ENCODE data around the gene C4A. TPM values are rescaled to one million over a fixed set of nuclear protein-coding genes. Genes with fewer than 3 reads are reported as not detected.

The C4A gene
- polyA plus RNA-seq, 1 donor (not counting 4 experiments of a cell fraction or from before 2014, with no cell fraction given): 1.2 TPM

DNA sequence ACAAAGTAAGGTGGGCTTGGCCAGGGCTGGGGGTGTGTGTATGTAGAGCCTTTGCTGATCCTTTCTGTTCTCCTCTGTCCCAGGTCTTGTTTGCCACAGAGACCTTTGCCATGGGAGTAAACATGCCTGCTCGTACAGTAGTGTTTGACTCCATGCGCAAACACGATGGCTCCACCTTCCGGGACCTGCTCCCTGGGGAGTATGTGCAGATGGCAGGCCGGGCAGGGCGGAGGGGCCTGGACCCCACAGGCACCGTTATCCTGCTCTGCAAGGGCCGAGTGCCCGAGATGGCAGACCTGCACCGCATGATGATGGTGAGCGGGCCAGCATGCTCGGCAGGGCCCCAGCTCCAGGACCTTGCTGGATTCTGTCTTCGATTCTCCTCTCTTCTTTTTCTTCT is 16.2 kb upstream of the C4A start:
- peaks cover 6% of the 10 kb centered on the region for H3K79me2 ChIP-seq (ENCODE audit: control insufficient read depth, insufficient read depth, low read length)
- TF ChIP-seq, protein P1, sequence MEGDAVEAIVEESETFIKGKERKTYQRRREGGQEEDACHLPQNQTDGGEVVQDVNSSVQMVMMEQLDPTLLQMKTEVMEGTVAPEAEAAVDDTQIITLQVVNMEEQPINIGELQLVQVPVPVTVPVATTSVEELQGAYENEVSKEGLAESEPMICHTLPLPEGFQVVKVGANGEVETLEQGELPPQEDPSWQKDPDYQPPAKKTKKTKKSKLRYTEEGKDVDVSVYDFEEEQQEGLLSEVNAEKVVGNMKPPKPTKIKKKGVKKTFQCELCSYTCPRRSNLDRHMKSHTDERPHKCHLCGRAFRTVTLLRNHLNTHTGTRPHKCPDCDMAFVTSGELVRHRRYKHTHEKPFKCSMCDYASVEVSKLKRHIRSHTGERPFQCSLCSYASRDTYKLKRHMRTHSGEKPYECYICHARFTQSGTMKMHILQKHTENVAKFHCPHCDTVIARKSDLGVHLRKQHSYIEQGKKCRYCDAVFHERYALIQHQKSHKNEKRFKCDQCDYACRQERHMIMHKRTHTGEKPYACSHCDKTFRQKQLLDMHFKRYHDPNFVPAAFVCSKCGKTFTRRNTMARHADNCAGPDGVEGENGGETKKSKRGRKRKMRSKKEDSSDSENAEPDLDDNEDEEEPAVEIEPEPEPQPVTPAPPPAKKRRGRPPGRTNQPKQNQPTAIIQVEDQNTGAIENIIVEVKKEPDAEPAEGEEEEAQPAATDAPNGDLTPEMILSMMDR (optimal IDR thresholded peaks at IDR 0.05 in 1 of 3, IDR thresholded peaks at IDR 0.05 in 1 of 3, conservative IDR thresholded peaks at IDR 0.05 in 1 of 3; ENCODE audit: extremely low read depth in 1 of 3, insufficient read depth in 2 of 3, low read length in 3 of 3): no peak
- no peak for TF ChIP-seq EZH2 (IDR thresholded peaks at IDR 0.05; ENCODE audit: low read length)
- no peaks in the 10 kb centered on the region for H3K9me3 ChIP-seq (ENCODE audit: control insufficient read depth, low read depth, low read length)
- dilution Hi-C loops (cut with MboI; ENCODE audit: extremely low pct_ligation_motif_present, low sequenced_read_pairs): no loop called here
- H3K4me2 ChIP-seq (ENCODE audit: control insufficient read depth, extremely low read depth, insufficient read depth, low read depth, low read length): no peak overlapping the region
- H3K9ac ChIP-seq (ENCODE audit: control insufficient read depth, extremely low read depth, insufficient read depth, low read length): no peak overlapping the region
- DNase-seq (ENCODE audit: low read depth, low spot score): no peak
- no peak overlapping the region for H2AFZ ChIP-seq (ENCODE audit: control insufficient read depth, low read length)
- FAIRE-seq: no peak
- H3K4me1 ChIP-seq (ENCODE audit: control insufficient read depth, extremely low read depth, insufficient read depth, low read length): peaks cover under 1% of the 10 kb centered on the region
- peaks cover 34 to 57% of the 10 kb centered on the region in 2 experiments for H3K36me3 ChIP-seq (ENCODE audit: control insufficient read depth in 2 of 2, extremely low read depth in 1 of 2, insufficient read depth in 2 of 2, low read length in 2 of 2)
- no peak overlapping the region for H3K27ac ChIP-seq (ENCODE audit: control insufficient read depth, insufficient read depth, low read length)
- H3K9me1 ChIP-seq (ENCODE audit: control insufficient read depth, extremely low read depth, insufficient read depth, low read length): no peaks in the 10 kb centered on the region
- no peaks in the 10 kb centered on the region for H3K27me3 ChIP-seq (ENCODE audit: control insufficient read depth, extremely low read depth, insufficient read depth, low read length)
- no peak overlapping the region for H3K4me3 ChIP-seq (ENCODE audit: control insufficient read depth in 2 of 3, extremely low read depth in 1 of 3, insufficient read depth in 2 of 3, low read depth in 1 of 3, low read length in 3 of 3)
- no peaks in the 10 kb centered on the region for H4K20me1 ChIP-seq (ENCODE audit: control insufficient read depth, extremely low read depth, insufficient read depth, low read length)

DNA sequence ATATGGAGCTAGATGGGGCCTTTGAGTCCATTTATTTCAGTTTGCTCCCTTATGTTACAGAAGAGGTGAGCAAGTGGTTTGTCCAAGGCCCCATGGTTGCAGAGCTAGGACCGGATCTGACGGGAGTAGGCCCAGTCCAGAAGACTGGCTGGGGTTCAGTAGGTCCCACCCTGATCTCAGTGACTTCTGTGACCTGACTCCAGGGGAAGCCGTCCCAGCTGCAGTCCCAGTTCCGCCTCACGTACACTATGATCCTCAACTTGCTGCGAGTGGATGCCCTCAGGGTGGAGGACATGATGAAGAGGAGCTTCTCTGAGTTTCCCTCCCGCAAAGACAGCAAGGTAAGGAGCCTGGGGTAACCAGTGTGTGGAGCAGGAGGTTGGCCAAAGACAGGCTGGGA is 15.4 kb upstream of the C4A start:
- no peak overlapping the region for H3K9ac ChIP-seq (ENCODE audit: control insufficient read depth, extremely low read depth, insufficient read depth, low read length)
- H4K20me1 ChIP-seq (ENCODE audit: control insufficient read depth, extremely low read depth, insufficient read depth, low read length): no peaks in the 10 kb centered on the region
- H3K36me3 ChIP-seq (ENCODE audit: control insufficient read depth in 2 of 2, extremely low read depth in 1 of 2, insufficient read depth in 2 of 2, low read length in 2 of 2): peaks cover 28 to 53% of the 10 kb centered on the region in 2 experiments
- DNase-seq (ENCODE audit: low read depth, low spot score): no peak
- H3K27ac ChIP-seq (ENCODE audit: control insufficient read depth, insufficient read depth, low read length): no peak overlapping the region
- dilution Hi-C loops (cut with MboI; ENCODE audit: extremely low pct_ligation_motif_present, low sequenced_read_pairs): no loop called here
- no peaks in the 10 kb centered on the region for H3K9me1 ChIP-seq (ENCODE audit: control insufficient read depth, extremely low read depth, insufficient read depth, low read length)
- H3K4me3 ChIP-seq (ENCODE audit: control insufficient read depth in 2 of 3, extremely low read depth in 1 of 3, insufficient read depth in 2 of 3, low read depth in 1 of 3, low read length in 3 of 3): no peak overlapping the region
- no peak overlapping the region for H2AFZ ChIP-seq (ENCODE audit: control insufficient read depth, low read length)
- H3K4me1 ChIP-seq (ENCODE audit: control insufficient read depth, extremely low read depth, insufficient read depth, low read length): peaks cover 9% of the 10 kb centered on the region
- H3K4me2 ChIP-seq (ENCODE audit: control insufficient read depth, extremely low read depth, insufficient read depth, low read depth, low read length): no peak overlapping the region
- H3K79me2 ChIP-seq (ENCODE audit: control insufficient read depth, insufficient read depth, low read length): peaks cover 13% of the 10 kb centered on the region
- TF ChIP-seq, protein P1 (optimal IDR thresholded peaks at IDR 0.05 in 1 of 3, IDR thresholded peaks at IDR 0.05 in 1 of 3, conservative IDR thresholded peaks at IDR 0.05 in 1 of 3; ENCODE audit: extremely low read depth in 1 of 3, insufficient read depth in 2 of 3, low read length in 3 of 3): no peak
- TF ChIP-seq EZH2 (IDR thresholded peaks at IDR 0.05; ENCODE audit: low read length): no peak
- no peaks in the 10 kb centered on the region for H3K27me3 ChIP-seq (ENCODE audit: control insufficient read depth, extremely low read depth, insufficient read depth, low read length)
- H3K9me3 ChIP-seq (ENCODE audit: control insufficient read depth, low read depth, low read length): no peaks in the 10 kb centered on the region
- FAIRE-seq: no peak
